GM12878 (cell line): Measurements from ENCODE around the gene S100A2.

ENCODE experiments used
- CEBPZ ChIP-seq: fragments of 150-350 bp; IDR thresholded peaks from 2 replicates; pipeline ENCODE4 v1.6.1; 2016; ENCODE audit warnings: low read depth, low read length
- POLR2AphosphoS5 ChIP-seq: IDR thresholded peaks from 2 replicates; pipeline ENCODE4 v1.6.1; 2011; ENCODE audit warnings: mild to moderate bottlenecking, low read length, inconsistent platforms
- ZBED1 ChIP-seq: IDR thresholded peaks from 2 replicates; pipeline ENCODE4 v1.6.1; 2016; ENCODE audit warnings: borderline replicate concordance
- TF ChIP-seq, protein P1 (sequence below), 3 experiments: IDR thresholded peaks in 2 of 3; conservative IDR thresholded peaks in 1 of 3; 2 replicates each; pipeline ENCODE4 v1.5.1; 2011; ENCODE audit warnings: low read depth in 3 of 3, low read length in 3 of 3, mild to moderate bottlenecking in 3 of 3, control low read depth in 2 of 3, moderate library complexity in 2 of 3, inconsistent platforms in 1 of 3, mixed read lengths in 1 of 3; ENCODE audit not compliant: control insufficient read depth in 2 of 3, insufficient read depth in 1 of 3; ENCODE audit errors: extremely low read depth in 1 of 3

DNA sequence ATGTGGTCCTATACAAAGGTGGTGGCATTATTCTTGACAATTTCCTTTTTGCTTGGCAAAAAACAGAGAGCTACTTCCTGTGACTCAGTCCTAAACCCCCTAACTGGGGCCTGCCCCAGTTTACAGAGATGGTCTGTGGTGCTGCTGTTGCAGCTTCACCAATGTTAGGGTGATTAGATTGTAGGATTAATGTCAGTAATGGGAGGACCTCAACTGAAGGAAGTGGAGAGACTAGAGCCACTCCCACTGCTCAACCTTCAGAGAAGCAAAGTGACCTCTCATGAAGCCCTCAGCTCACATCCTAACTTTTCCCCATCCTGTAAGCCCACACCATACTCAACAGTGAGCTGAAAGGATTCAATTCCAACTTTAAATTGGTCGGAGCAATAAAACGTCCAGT lies 33.5 kb downstream of the S100A2 start:
- TF ChIP-seq CEBPZ (no peak), POLR2AphosphoS5 (no peak), ZBED1 (no peak)
- TF ChIP-seq, protein P1, sequence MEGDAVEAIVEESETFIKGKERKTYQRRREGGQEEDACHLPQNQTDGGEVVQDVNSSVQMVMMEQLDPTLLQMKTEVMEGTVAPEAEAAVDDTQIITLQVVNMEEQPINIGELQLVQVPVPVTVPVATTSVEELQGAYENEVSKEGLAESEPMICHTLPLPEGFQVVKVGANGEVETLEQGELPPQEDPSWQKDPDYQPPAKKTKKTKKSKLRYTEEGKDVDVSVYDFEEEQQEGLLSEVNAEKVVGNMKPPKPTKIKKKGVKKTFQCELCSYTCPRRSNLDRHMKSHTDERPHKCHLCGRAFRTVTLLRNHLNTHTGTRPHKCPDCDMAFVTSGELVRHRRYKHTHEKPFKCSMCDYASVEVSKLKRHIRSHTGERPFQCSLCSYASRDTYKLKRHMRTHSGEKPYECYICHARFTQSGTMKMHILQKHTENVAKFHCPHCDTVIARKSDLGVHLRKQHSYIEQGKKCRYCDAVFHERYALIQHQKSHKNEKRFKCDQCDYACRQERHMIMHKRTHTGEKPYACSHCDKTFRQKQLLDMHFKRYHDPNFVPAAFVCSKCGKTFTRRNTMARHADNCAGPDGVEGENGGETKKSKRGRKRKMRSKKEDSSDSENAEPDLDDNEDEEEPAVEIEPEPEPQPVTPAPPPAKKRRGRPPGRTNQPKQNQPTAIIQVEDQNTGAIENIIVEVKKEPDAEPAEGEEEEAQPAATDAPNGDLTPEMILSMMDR (IDR thresholded peaks at IDR 0.05 in 2 of 3, conservative IDR thresholded peaks at IDR 0.05 in 1 of 3; ENCODE audit: control insufficient read depth in 2 of 3, extremely low read depth in 1 of 3, insufficient read depth in 1 of 3, low read depth in 3 of 3, low read length in 3 of 3) = no peak
